D721Med (cell line): Measurements from ENCODE around the gene MLST8.
"Not testable (repeated sequence)": the region's sequence is repeated elsewhere in the genome, so short reads cannot be mapped to it uniquely, and the experiment has no call there.

Experiments
- DNase-seq: peaks from one replicate; pipeline ENCODE4 v3.0.0; 2011; ENCODE audit warnings: low spot score; ENCODE audit not compliant: insufficient read length
- FAIRE-seq: peaks from 2 replicates; lab custom pipeline; 2011; peaks lifted over from hg19 to GRCh38; lab: Jason Lieb, UNC
- TF ChIP-seq, protein P1 (sequence below): IDR thresholded peaks from 2 replicates; pipeline ENCODE4 v1.5.1; 2012; ENCODE audit warnings: mild to moderate bottlenecking, control low read depth; ENCODE audit not compliant: insufficient read depth; ENCODE audit errors: missing control alignments

MLST8 gene

GRCh38 chr16:2196162-2196980, 8.9 kb upstream of the MLST8 start, which contains the start of gene CASKIN1:
Gene CASKIN1 (minus strand): TSS chr16:2196605. CDS start chr16:2196432, 173 bp downstream.
- DNase-seq (peak; percentile 53), FAIRE-seq (no peak)
- TF ChIP-seq, protein P1, sequence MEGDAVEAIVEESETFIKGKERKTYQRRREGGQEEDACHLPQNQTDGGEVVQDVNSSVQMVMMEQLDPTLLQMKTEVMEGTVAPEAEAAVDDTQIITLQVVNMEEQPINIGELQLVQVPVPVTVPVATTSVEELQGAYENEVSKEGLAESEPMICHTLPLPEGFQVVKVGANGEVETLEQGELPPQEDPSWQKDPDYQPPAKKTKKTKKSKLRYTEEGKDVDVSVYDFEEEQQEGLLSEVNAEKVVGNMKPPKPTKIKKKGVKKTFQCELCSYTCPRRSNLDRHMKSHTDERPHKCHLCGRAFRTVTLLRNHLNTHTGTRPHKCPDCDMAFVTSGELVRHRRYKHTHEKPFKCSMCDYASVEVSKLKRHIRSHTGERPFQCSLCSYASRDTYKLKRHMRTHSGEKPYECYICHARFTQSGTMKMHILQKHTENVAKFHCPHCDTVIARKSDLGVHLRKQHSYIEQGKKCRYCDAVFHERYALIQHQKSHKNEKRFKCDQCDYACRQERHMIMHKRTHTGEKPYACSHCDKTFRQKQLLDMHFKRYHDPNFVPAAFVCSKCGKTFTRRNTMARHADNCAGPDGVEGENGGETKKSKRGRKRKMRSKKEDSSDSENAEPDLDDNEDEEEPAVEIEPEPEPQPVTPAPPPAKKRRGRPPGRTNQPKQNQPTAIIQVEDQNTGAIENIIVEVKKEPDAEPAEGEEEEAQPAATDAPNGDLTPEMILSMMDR: no peak

GRCh38 chr16:2196981-2197511, 8.2 kb upstream of the MLST8 start:
- FAIRE-seq: no peak
- no peak for DNase-seq
- TF ChIP-seq, protein P1: no peak

- DNase-seq: no peak
- no peak for FAIRE-seq
- TF ChIP-seq, protein P1: no peak
Observed at GRCh38 chr16:2197765-2198164, 7.5 kb upstream of the MLST8 start.

DNA sequence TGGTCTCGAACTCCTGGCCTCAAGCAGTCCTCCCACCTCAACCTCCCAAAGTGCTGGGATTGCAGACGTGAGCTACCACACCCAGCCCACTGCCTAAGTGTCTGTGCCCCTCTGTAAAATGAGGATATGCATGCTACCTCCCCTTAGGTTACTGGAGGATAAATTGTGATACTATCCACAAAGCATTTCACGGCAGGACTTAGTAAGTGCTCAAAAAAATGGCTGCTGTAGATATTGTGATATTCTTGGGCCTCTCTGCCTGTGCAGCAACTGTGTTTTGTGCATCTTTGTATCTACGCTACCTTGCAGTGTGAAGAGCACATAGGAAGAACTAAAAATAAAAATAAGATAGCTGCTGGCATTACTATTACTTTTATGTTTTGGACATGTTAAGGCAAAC, 7.0 kb upstream of the MLST8 start:
- DNase-seq (no peak), FAIRE-seq (no peak)
- TF ChIP-seq, protein P1: no peak

- TF ChIP-seq, protein P1: no peak
- FAIRE-seq (no peak), DNase-seq (no peak)
Observed at GRCh38 chr16:2199095-2199494, 6.2 kb upstream of the MLST8 start.

DNA sequence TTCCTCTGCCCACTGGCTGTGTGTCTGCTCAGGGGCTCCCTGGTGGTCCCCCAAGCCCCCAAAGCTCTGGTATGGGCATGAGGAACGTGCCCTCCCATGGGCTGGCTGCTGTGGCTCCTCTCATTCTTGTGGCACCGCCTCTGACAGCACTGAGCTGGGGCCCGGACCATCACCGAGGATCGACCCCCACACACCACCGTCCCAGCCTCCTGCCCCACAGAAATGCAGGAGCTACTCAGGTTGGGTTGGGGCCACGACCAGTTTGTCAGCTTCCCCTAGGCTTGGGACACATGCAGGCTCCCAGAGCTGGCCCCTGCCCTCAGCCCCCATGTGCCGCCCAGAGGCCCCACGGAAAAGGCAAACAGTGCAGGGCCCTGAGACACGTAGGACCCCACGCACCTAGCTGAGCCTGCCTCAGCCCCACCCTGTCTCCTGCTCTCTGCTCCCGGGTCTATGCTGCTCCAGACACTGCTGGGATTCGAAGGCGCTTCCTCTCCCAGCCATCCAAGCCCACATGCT, 5.6 kb upstream of the MLST8 start:
- DNase-seq: no peak
- FAIRE-seq: no peak
- TF ChIP-seq, protein P1: no peak

DNA sequence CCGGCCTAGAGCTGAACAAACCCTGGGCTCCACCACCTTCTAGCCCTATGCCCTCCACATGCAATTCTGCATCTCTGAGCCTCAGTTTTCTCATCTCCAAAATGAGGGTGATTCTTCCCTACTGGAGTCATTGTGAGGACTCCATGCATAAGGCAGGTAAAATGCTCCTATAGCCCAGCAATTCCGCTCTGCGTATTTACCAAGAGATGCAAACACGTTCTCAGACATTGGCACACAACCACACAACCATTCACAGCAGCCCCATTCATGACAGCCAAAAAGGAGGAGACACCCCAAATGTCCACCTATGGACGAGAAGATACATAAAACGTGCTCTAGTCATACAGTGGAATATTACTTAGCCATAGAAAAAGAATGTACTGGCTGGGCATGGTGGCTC, 4.9 kb upstream of the MLST8 start:
- no peak for DNase-seq
- no peak for FAIRE-seq
- TF ChIP-seq, protein P1: no peak

- not testable (repeated sequence) for FAIRE-seq, DNase-seq
Observed at GRCh38 chr16:2203119-2203688, 2.0 kb upstream of the MLST8 start.
